Transverse colon (tissue), 1 donor: Measurements from ENCODE around the gene CCDC188.

Source experiments
- EP300 ChIP-seq: sonication (generic); formaldehyde crosslinking; IDR thresholded peaks from one replicate; pipeline ENCODE4 v1.6.1; 2017; ENCODE audit warnings: antibody characterized with exemption, low read depth
- POLR2A ChIP-seq: fragments of 450-650 bp; IDR thresholded peaks from one replicate; pipeline ENCODE4 v1.6.1; 2016; ENCODE audit warnings: antibody characterized with exemption, mild to moderate bottlenecking, moderate library complexity

- TF ChIP-seq EP300 (no peak), POLR2A (no peak)
Observed at GRCh38 chr22:20152464-20152890, 1.6 kb upstream of the CCDC188 start.
